Body of pancreas (tissue), 4 donors: ENCODE measurements around the gene KATNAL1.

Source experiments
- POLR2A ChIP-seq, 3 donors: fragments of 450-650 bp; IDR thresholded peaks; one replicate each; pipeline ENCODE4 v1.6.1; 2016; ENCODE audit warnings: antibody characterized with exemption in 3 of 3, mild to moderate bottlenecking in 2 of 3
- TF ChIP-seq, protein P1 (sequence below), 7 experiments: fragments of 450-650 bp in 4 of 7; fragments of 200-600 bp in 3 of 7; sonication (generic) in 3 of 7; IDR thresholded peaks; one replicate each; pipeline ENCODE4 v1.5.1; 2016 to 2019; ENCODE audit warnings: antibody characterized with exemption in 7 of 7

GRCh38 chr13:30337061-30337610, 29.8 kb upstream of the KATNAL1 start:
- TF ChIP-seq POLR2A (IDR thresholded peaks at IDR 0.05), result no peak
- TF ChIP-seq, protein P1, sequence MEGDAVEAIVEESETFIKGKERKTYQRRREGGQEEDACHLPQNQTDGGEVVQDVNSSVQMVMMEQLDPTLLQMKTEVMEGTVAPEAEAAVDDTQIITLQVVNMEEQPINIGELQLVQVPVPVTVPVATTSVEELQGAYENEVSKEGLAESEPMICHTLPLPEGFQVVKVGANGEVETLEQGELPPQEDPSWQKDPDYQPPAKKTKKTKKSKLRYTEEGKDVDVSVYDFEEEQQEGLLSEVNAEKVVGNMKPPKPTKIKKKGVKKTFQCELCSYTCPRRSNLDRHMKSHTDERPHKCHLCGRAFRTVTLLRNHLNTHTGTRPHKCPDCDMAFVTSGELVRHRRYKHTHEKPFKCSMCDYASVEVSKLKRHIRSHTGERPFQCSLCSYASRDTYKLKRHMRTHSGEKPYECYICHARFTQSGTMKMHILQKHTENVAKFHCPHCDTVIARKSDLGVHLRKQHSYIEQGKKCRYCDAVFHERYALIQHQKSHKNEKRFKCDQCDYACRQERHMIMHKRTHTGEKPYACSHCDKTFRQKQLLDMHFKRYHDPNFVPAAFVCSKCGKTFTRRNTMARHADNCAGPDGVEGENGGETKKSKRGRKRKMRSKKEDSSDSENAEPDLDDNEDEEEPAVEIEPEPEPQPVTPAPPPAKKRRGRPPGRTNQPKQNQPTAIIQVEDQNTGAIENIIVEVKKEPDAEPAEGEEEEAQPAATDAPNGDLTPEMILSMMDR (IDR thresholded peaks at IDR 0.05), result no peak
